ENCODE results near the gene TIAM2. TPM values are rescaled to one million over a fixed set of nuclear protein-coding genes. Genes with fewer than 3 reads are reported as not detected.

The TIAM2 gene
- total and polyA plus RNA-seq, 9 donors = 9.1 to 15.6 (median 10.3) TPM

- Histone ChIP-seq H3K27ac (no peak overlapping the region), H3K36me3 (no peaks in the 10 kb centered on the region), H3K27me3 (no peaks in the 10 kb centered on the region), H3K4me1 (ENCODE audit: insufficient read depth) (no peaks in the 10 kb centered on the region), H3K4me3 (no peak overlapping the region), H3K9me3 (no peaks in the 10 kb centered on the region)
- WGBS, 3 donors = 93 to 96% (median 96%) methylated on average over 8 of the region's 8 CpGs
- TF ChIP-seq, protein P1, sequence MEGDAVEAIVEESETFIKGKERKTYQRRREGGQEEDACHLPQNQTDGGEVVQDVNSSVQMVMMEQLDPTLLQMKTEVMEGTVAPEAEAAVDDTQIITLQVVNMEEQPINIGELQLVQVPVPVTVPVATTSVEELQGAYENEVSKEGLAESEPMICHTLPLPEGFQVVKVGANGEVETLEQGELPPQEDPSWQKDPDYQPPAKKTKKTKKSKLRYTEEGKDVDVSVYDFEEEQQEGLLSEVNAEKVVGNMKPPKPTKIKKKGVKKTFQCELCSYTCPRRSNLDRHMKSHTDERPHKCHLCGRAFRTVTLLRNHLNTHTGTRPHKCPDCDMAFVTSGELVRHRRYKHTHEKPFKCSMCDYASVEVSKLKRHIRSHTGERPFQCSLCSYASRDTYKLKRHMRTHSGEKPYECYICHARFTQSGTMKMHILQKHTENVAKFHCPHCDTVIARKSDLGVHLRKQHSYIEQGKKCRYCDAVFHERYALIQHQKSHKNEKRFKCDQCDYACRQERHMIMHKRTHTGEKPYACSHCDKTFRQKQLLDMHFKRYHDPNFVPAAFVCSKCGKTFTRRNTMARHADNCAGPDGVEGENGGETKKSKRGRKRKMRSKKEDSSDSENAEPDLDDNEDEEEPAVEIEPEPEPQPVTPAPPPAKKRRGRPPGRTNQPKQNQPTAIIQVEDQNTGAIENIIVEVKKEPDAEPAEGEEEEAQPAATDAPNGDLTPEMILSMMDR (IDR thresholded peaks at IDR 0.05) = no peak
- TF ChIP-seq EP300 (IDR thresholded peaks at IDR 0.05) (no peak), POLR2A (IDR thresholded peaks at IDR 0.05) (no peak)
- DNase-seq = no peak
- intact Hi-C loops (cut with DNase I) = no loop called here
These were observed 66.3 kb downstream of the TIAM2 start for GRCh38 chr6:155061381-155061780.

- WGBS, 3 donors = 34 to 36% (median 36%) methylated on average over 1 of the region's 1 CpG
- TF ChIP-seq EP300 (IDR thresholded peaks at IDR 0.05) (no peak), POLR2A (IDR thresholded peaks at IDR 0.05) (no peak)
- TF ChIP-seq, protein P1 (IDR thresholded peaks at IDR 0.05) = no peak
- Histone ChIP-seq H3K36me3 (no peaks in the 10 kb centered on the region), H3K27me3 (no peaks in the 10 kb centered on the region), H3K4me3 (no peak overlapping the region), H3K27ac (no peak overlapping the region), H3K9me3 (no peaks in the 10 kb centered on the region), H3K4me1 (ENCODE audit: insufficient read depth) (no peaks in the 10 kb centered on the region)
- no peak for DNase-seq
- intact Hi-C loops (cut with DNase I) = no loop called here
These were observed 67.8 kb downstream of the TIAM2 start for GRCh38 chr6:155062866-155063341.

GRCh38 chr6:155064303-155064702 is 69.2 kb downstream of the TIAM2 start:
- Histone ChIP-seq H3K4me1 (ENCODE audit: insufficient read depth) (no peaks in the 10 kb centered on the region), H3K27me3 (no peaks in the 10 kb centered on the region), H3K4me3 (no peak overlapping the region), H3K27ac (no peak overlapping the region), H3K36me3 (no peaks in the 10 kb centered on the region), H3K9me3 (no peaks in the 10 kb centered on the region)
- no peak for TF ChIP-seq EP300 (IDR thresholded peaks at IDR 0.05)
- no peak for TF ChIP-seq POLR2A (IDR thresholded peaks at IDR 0.05)
- TF ChIP-seq, protein P1 (IDR thresholded peaks at IDR 0.05) = no peak
- WGBS, 3 donors = 76% methylated on average over 3 of the region's 3 CpGs
- DNase-seq = no peak
- intact Hi-C loops (cut with DNase I) = no loop called here

DNA sequence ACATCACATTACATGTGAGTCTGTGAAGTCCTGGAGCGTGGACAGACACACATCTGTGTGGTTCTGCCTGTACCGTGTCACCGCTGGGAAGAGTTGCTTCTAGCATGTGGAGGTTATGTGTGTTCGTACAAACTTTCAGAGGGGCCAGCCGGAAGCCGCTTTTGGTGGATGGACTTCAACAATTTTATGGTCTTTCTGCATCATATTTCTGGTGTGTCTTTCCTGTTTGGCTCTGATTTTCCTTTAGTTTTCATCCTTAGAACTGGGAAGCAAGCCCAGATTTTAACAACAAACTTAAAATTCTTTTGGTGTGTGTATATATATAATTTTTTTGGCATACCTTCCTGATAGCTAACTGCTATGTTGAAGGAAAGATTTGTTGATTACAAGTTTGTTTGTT is 71.2 kb downstream of the TIAM2 start:
- Histone ChIP-seq H3K27me3 (no peaks in the 10 kb centered on the region), H3K9me3 (no peaks in the 10 kb centered on the region), H3K27ac (no peak overlapping the region), H3K36me3 (no peaks in the 10 kb centered on the region), H3K4me1 (ENCODE audit: insufficient read depth) (no peaks in the 10 kb centered on the region), H3K4me3 (no peak overlapping the region)
- DNase-seq = no peak
- intact Hi-C loops (cut with DNase I) = no loop called here
- TF ChIP-seq EP300 (IDR thresholded peaks at IDR 0.05) = no peak
- no peak for TF ChIP-seq POLR2A (IDR thresholded peaks at IDR 0.05)
- TF ChIP-seq, protein P1 (IDR thresholded peaks at IDR 0.05) = no peak
- WGBS, 3 donors = 35 to 50% (median 44%) methylated on average over 6 of the region's 6 CpGs

Data from ovary (tissue), 9 donors.